GM21515 (cell line): ENCODE data around the gene AIG1.
"Not testable (repeated sequence)": the region's sequence is repeated elsewhere in the genome, so short reads cannot be mapped to it uniquely, and the experiment has no call there.

Experiments used
- ATAC-seq: cut with Tn5 transposase; IDR thresholded peaks from one replicate; pipeline ENCODE4 v1.9.1; 2021; ENCODE audit not compliant: unreplicated experiment

The AIG1 gene

DNA sequence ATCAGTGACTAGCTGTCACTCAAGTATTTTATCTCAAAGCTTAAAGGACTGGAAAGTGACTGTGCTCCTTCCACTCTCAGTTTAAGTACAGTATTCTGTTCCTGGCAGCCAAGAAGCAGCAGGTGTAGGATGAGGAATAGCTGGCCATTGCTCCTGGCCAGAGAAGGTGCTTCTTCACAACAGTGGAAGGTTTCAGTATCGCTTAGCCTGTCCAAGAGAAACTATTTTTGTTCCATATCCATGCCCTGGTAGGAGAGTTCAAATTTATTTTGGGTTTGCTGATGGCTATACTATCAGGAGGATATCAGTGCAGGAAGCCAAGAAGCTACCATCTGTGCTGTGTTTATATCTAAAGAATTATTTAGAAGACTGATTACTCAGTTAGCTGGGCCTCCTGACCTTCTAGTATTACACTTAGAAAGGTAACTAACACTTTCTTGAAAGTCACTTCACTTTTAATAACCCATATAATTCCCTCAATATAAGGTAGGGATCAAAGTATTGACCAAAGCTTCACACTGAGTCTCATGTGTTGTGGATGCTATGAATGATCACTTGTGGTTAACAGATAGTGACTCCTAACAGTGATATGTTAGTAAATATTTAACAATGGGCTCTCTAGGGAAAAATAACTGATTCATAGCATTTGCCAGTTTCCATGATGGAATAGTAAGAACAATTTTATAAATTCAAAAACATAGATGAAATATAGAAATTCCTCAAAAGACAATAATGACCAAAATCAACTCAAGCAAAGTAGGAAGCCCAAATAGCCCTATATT lies 99.9 kb downstream of the AIG1 start:
- no peak for ATAC-seq

DNA sequence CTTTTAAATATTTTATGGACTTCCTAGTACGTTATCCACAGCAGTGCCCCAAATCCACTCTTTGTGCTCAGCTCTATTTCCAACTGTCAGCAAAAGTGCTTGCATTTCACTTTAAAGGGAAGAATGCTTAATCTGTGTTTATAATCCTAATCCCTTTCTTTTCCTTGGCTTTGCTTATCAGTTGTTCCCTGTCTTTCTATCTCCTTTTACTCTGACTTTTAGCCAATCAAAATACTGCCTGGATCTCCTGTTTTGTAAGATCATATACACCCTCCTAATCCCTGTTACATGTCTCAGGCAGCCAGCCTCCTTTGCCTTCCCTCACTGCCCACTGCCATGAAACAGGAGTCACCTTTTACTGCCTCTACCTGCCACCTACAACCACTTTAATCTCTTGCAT lies 102.9 kb downstream of the AIG1 start:
- no peak for ATAC-seq

DNA sequence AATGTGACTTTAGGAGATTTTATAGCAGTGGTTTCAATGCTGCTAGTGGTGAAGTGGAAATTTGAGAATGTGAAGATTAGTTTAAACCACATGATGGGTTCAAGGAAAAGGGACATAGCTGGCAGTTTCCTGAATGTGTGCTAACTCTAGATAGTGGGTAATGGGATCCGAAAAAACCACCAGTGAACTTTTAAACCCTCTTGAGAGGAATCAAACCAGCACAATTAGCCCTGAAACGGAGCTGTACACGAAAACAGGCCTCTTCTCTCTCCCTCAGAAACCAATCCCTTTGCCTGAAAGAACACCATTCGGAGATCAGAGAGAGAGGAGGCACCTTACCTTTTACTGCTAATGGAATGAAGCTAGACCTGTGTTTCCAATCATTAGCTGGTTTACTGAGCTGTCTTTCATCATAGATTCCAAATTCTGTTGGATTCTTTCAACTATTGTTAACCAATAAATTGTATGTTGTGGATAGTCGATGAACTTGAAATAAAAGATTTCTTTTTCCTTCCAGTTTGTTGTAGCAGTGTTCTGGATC lies 103.9 kb downstream of the AIG1 start:
- no peak for ATAC-seq

DNA sequence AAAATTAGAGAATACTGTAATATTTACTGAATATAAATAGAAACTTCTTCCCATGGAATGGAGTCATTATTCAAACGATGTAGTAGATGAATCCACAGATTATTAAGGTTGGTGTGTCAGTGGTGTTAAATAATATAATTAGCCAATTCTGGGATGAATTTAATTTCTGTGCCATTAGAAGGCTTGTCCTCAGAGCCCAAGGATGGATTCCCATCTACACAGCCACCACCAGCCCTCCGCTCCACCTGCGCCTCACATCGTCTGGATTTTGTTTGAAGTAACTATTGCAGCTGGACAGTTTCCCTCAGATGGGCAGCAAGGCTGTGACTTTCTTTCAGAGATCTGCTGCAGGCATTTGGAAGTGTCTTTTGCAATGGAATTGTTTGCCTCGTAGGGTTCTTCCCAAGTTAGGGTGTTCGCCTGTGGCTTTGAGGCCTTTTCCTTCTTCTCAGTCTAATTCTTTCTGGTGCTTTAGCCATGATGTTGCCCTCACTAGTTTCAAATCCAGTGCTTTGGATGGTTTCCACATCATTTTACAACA lies 104.7 kb downstream of the AIG1 start:
- ATAC-seq, result no peak

DNA sequence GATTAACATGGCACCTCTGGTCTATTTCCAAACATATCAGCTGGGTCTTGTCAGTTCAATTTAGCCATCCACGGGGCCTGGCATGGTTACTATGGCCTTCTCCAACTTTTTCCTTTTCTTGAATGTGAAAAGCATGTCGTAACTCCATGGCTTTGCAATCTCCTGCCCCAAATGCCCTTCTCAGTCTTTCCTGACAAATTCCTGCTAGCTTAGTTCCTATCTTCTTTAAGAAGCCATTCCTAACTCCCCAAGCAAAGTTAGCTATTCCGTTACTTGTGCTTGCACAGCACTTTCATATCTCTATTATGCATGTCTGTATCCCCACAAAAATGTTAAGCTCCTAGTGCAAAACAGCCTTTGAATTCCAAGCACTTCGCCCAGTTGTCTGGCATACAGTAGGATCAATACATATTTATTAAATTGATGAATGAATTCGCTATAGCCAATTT lies 105.6 kb downstream of the AIG1 start:
- no peak for ATAC-seq

DNA sequence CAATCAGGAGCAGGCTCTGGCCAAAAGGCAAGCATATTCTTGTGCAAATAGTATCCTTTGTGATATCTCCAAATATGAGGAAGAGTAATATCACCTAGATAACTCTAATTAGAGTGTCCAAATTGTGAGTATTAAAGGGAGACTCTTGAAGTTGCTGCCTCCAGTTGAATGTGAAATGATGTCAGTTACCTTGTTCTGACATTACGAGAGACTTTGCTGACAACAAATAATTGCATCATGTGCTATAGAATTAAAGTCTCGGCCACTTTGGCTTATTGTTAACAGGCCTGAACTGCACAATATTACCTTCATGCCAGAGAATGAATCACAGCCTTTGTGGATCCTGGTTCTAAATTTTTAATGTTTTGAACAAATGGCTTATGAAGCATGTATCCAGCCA lies 106.5 kb downstream of the AIG1 start:
- no peak for ATAC-seq

DNA sequence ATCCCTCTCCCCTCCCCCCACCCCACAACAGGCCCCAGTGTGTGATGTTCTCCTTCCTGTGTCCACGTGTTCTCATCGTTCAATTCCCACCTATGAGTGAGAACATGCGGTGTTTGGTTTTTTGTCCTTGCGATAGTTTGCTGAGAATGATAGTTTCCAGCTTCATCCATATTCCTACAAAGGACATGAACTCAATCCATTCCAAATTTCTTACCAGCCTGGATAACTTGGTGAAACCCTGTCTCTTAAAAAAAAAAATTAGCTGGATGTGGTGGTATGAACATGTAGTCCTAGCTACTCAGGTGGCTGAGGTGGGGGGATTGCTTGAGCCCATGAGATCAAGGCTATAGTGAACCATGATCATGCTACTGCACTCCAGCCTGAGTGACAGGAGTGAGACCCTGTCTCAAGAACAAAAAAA lies 107.7 kb downstream of the AIG1 start:
- not testable (repeated sequence) for ATAC-seq

DNA sequence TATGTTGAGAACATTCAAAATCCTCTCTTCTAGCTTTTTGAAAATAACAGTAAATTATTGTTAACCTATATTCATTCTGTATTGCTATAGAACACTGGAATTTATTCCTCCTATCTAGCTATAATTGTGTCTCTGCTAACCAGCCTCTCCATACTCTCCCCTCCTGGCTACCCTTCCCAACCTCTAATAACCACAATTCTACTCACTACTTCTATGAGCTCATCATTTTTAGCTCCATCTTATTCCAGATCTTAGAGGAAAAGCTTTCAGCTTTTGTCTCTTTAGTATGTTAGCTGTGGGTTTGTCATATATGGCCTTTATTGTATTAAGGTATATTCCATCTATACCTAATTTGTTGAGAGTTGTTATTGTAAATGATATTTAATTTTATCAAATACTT lies 108.8 kb downstream of the AIG1 start:
- ATAC-seq, result no peak

DNA sequence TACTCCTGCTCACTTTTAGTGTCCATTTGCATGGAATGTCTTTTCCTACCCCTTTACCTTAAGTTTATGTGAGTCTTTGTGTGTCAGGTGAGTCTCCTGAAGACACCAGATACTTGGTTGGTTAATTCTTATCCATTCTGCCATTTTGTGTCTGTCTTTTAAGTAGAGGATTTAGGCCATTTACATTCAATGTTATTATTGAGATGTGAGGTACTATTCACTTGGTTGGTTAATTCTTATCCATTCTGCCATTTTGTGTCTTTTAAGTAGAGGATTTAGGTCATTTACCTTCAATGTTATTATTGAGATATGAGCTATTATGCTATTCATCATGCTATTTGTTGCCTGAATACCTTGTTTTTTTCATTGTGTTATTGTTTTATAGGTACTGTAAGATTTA lies 113.8 kb downstream of the AIG1 start:
- no peak for ATAC-seq

- no peak for ATAC-seq
These were observed 114.3 kb downstream of the AIG1 start for GRCh38 chr6:143174951-143175350.

GRCh38 chr6:143176090-143177021 lies 115.7 kb downstream of the AIG1 start:
- ATAC-seq, result no peak

GRCh38 chr6:143177706-143178105 lies 117.0 kb downstream of the AIG1 start:
- ATAC-seq, result no peak

DNA sequence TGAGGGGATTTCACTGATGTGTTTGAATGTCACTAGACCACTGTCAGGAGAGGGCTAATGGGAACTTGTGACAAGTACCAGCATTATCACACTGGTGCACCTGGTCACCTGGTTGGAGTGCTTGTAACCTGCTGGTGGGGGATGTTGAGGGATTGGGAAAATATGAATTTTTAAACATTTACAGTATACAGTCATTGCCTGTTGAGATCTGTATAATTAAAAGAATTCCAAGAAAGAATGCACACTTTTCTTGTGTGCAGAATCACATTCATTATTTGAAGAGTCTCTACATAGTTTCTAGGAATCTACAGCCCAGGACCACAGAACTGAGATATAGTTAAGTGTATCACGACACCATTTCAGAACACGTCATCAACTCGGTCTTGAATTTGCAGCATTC lies 118.4 kb downstream of the AIG1 start:
- ATAC-seq, result no peak

GRCh38 chr6:143179901-143180612 lies 119.4 kb downstream of the AIG1 start:
- ATAC-seq, result no peak

- no peak for ATAC-seq
These were observed 120.1 kb downstream of the AIG1 start for GRCh38 chr6:143180826-143181225.

DNA sequence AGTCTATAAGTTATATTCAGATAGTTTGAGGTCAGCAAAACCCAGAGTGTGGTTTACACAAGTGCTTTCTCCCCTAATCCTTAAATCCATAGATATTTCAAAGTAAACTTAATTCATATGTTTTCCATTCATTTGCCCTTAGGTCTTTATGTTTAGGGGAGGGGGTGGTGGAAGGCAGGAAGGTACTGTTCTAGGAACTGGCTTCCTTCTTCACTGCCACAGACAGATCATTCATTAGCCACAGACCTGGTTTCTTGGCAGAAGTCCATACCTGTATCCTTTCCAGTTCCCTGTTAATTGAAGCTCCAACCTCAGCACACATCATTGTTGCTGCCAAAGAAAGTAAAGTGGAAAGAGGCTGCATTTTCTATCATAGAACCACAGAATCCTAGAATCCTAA lies 123.0 kb downstream of the AIG1 start:
- no peak for ATAC-seq

DNA sequence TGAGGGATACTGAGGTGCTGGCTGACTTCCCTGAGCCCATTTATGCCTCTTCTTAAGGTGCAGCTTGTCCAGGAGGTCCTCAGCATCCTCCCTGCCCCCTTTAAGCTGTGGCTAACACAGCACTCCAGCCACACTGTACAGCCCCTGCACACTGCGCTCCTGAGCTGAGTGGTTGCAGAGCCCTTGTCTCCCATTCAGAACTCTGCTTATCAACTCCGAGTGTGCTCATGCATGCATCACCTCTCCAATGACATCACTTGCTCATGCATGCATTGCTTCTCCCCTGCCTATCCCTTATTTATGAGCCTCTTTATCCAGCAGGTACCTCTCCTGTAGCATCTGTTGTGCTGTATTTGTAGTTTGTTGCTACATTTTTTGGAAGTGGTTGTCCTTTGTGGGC lies 124.6 kb downstream of the AIG1 start:
- no peak for ATAC-seq

DNA sequence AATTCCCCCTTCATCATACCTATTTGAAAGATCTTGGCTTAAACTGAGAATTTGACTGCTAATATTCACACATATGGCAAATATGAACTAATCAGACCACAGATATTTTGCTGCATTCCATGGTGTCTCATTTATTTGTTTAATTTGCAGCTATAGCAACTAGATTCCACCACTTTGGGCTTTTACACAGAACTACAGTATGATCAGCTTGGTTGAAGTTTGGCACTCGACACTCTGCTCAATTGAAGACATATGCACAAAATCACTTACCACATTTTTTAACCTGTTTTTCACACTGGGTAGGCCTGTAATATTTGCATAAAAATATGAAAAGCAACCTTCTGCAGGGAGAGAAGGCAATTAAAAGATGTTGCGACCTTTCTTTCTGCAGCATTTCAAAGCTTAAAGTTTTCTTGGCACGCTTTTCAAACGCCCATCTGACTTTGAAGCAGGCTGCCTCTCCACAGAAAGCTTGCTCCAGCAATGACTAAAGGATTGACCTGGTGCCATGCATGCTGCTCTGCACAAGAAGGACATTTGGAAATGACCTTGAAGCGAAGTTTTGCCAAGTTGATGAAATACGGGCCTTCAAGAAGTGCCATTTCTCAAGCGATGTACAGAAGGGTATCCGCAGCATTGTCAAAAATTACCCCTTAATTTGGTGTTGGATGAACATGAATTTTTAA lies 126.7 kb downstream of the AIG1 start:
- no peak for ATAC-seq

DNA sequence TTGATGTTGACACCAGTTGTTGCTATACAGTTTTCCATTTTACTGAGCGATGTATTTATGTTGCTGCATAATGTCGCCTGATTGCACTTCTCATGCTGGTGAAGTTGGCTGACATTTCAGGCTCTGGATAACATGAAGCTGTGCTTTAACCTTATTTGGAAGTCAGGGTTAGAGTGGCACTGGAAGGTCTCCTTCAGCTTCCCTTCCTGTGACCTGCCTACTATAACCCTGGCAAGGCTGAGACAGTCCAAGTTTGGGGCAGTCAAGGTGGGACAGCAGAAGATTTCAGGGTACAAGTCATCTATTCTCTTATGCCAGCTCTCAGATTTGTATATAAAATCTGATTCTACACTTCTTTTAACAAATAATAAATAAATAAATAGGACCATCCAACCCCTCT lies 127.6 kb downstream of the AIG1 start:
- ATAC-seq, result no peak

DNA sequence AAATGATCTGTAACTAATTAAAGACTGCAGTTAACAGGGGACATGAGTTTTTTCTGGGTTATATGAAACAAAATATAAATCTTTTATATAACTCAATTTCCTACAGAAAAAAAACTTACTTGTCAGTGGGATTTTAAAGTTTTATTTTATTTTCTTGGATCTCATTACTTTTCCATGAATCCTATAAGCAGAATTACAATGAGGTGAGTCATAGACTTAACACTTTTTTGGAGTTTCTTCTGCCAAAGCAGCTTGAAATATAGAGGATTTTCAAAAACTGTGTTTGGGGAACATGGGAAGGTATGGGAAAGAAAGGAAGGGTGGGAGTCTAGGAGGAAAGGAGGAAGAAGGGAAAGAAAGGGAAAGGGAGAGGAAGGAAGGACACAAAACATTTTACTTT lies 130.7 kb downstream of the AIG1 start:
- ATAC-seq, result no peak
